ENCODE data around the gene PTPRB. TPM values are rescaled to one million over a fixed set of nuclear protein-coding genes. Genes with fewer than 3 reads are reported as not detected.

Gene PTPRB
- total and polyA plus RNA-seq, 12 donors: 8.0 to 46.3 (median 28.4) TPM

DNA sequence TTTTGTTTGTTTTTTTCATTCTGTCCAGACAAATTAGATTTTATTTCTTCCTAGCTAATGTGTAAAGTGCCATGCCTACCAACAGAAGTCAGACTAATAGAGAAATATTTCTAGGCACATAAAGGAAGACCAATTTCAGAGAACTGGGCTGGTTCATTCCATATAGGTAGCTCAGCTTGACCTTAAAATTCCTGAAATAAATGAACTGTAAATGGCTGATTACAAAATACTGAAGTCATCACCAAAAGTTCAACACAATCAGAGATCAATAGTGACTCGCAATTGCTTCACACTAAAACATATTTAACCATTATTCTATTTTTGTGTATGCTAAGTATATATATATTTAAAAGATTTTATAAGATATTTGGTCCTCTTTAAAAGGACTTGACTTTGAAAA is 34.2 kb downstream of the PTPRB start:
- Histone ChIP-seq H3K9me3 (replicated peaks in 1 of 3) (no peaks in the 10 kb centered on the region), H3K27ac (no peak overlapping the region), H3K27me3 (peaks cover 3% of the 10 kb centered on the region), H3K4me1 (replicated peaks in 1 of 2) (no peaks in the 10 kb centered on the region), H3K4me3 (no peak overlapping the region), H3K36me3 (replicated peaks in 1 of 2) (no peaks in the 10 kb centered on the region)
- DNase-seq: no peak
- intact Hi-C loops (cut with DNase I): no loop called here
- WGBS, 4 donors: 36 to 73% (median 51%) methylated on average over 1 of the region's 1 CpG
- TF ChIP-seq, protein P1, sequence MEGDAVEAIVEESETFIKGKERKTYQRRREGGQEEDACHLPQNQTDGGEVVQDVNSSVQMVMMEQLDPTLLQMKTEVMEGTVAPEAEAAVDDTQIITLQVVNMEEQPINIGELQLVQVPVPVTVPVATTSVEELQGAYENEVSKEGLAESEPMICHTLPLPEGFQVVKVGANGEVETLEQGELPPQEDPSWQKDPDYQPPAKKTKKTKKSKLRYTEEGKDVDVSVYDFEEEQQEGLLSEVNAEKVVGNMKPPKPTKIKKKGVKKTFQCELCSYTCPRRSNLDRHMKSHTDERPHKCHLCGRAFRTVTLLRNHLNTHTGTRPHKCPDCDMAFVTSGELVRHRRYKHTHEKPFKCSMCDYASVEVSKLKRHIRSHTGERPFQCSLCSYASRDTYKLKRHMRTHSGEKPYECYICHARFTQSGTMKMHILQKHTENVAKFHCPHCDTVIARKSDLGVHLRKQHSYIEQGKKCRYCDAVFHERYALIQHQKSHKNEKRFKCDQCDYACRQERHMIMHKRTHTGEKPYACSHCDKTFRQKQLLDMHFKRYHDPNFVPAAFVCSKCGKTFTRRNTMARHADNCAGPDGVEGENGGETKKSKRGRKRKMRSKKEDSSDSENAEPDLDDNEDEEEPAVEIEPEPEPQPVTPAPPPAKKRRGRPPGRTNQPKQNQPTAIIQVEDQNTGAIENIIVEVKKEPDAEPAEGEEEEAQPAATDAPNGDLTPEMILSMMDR (IDR thresholded peaks at IDR 0.05): no peak
- TF ChIP-seq POLR2A (IDR thresholded peaks at IDR 0.05): no peak

DNA sequence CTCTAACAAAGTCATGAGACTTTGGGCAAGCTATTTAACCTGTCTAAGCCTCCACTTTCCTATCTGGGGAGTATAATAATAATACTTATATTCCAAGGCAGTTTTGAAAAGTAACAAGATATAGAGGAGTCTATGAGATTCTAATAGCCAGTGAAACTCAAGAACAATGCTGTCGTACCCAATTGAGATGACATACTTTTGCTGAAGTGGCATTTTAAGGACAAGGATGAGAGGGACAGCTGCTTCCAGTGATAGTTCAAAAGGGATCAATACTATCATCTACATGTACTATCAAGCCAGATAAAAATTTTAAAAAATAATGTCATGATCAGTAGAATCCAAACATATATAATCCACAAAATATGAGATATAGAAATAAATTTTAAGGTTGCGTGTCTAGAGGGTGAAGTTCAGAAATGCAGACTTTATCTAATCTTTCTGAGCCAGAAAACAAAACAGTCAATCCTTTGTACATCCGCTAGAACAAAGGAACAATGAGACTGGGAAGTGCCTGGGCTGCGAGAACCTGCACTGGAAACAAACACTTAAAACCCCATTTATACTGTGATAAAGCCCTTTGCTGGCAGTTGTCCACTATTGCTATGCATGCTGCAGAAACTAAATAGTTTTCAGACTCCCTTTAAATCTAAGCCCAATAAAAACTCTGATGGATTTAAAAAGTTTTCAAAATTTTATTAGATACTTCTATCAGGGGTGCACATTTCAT is 38.6 kb downstream of the PTPRB start:
- Histone ChIP-seq H3K27ac (no peak overlapping the region), H3K36me3 (replicated peaks in 1 of 2) (no peaks in the 10 kb centered on the region), H3K9me3 (replicated peaks in 1 of 3) (no peaks in the 10 kb centered on the region), H3K27me3 (no peaks in the 10 kb centered on the region), H3K4me3 (no peak overlapping the region), H3K4me1 (replicated peaks in 1 of 2) (no peaks in the 10 kb centered on the region)
- no peak for TF ChIP-seq POLR2A (IDR thresholded peaks at IDR 0.05)
- TF ChIP-seq, protein P1 (IDR thresholded peaks at IDR 0.05): no peak
- intact Hi-C loops (cut with DNase I): loop anchor here in 1 of 2 donors (10.0 kb wide), 1 partner anchor 116 kb away; no protein-coding TSS in a partner anchor
- DNase-seq: peak in 1 of 7 donors; percentile 31
- WGBS, 4 donors: 54 to 71% (median 60%) methylated on average over 4 of the region's 4 CpGs

DNA sequence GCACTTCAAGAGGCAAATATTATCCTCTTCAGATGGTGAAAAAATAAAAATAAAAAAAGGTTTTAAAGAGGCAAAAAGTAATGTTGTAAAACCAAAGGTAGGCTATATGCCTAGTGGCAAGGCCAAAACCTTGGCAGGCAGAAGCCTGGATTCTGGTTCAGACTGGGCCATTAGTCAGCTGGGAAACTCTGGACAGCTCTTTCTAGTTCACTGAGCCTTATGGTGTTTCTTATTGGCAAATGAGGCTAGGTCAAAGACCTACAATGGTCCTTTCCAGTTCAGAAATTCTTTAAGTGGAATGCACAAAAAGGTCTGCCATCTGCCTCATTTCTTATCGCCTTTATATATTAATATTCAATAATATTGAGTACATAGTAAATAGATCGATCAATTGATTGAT is 44.6 kb downstream of the PTPRB start:
- Histone ChIP-seq H3K4me3 (no peak overlapping the region), H3K9me3 (replicated peaks in 1 of 3) (no peaks in the 10 kb centered on the region), H3K36me3 (replicated peaks in 1 of 2) (no peaks in the 10 kb centered on the region), H3K27ac (no peak overlapping the region), H3K27me3 (no peaks in the 10 kb centered on the region), H3K4me1 (replicated peaks in 1 of 2) (no peaks in the 10 kb centered on the region)
- no peak for DNase-seq
- intact Hi-C loops (cut with DNase I): loop anchor here (5.0 to 10.0 kb wide), 2 partner anchors 122 to 130 kb away; no protein-coding TSS in a partner anchor
- 93 to 95% (median 95%) methylated on average over 2 of the region's 2 CpGs for WGBS, 4 donors
- no peak for TF ChIP-seq POLR2A (IDR thresholded peaks at IDR 0.05)
- TF ChIP-seq, protein P1 (IDR thresholded peaks at IDR 0.05): no peak

DNA sequence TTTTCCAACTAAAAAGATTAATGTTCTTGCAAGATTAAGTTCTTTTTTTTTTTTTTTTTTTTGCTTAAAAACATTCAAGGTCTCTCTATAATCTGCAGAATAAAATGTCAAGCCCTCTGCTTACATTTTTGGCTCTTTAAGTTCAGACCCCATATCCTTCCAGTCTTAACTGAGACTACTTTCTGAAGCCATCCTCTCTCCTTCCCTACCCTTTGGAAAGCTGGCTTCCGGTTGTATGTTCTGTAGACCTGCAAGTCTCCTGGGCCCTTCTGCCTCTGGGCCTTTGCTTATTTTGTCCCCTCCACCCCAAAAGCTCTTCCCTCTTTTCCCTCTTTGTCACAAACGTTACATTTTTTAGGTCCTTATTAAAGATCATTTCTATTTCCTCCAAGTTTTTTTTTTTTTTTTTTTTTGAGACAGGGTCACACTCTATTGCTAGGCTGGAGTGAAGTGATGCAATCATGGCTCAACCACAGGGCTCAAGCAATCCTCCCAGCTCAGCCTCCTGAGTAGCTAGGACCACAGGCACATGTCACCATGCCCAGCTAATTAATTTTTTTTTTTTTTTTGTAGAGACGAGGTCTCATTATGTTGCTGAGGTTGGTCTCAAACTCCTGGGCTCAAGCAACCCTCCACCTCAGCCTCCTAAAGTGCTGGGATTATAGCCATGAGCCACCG is 46.5 kb downstream of the PTPRB start:
- WGBS, 4 donors: 68 to 78% (median 71%) methylated on average over 4 of the region's 4 CpGs
- H3K27me3 ChIP-seq: no peaks in the 10 kb centered on the region
- DNase-seq: no peak
- intact Hi-C loops (cut with DNase I): loop anchor here (5.0 to 10.0 kb wide), 2 partner anchors 124 to 132 kb away; no protein-coding TSS in a partner anchor
- TF ChIP-seq POLR2A (IDR thresholded peaks at IDR 0.05): no peak
- TF ChIP-seq, protein P1 (IDR thresholded peaks at IDR 0.05): no peak
- H3K36me3 ChIP-seq (replicated peaks in 1 of 2): no peaks in the 10 kb centered on the region
- H3K4me1 ChIP-seq (replicated peaks in 1 of 2): no peaks in the 10 kb centered on the region
- H3K27ac ChIP-seq: no peak overlapping the region
- H3K4me3 ChIP-seq: no peak overlapping the region
- no peaks in the 10 kb centered on the region for H3K9me3 ChIP-seq (replicated peaks in 1 of 3)

Measured in adrenal gland (tissue), 12 donors.